GM12892 (cell line): Measurements from ENCODE around the gene ZNF473.

Experiments used
- POLR2A ChIP-seq: IDR thresholded peaks from 2 replicates; pipeline ENCODE4 v1.6.1; 2011; ENCODE audit warnings: low read depth, low read length, control low read depth
- POLR2AphosphoS5 ChIP-seq: IDR thresholded peaks from 2 replicates; pipeline ENCODE4 v1.6.1; 2011; ENCODE audit warnings: low read depth, low read length, control low read depth

DNA sequence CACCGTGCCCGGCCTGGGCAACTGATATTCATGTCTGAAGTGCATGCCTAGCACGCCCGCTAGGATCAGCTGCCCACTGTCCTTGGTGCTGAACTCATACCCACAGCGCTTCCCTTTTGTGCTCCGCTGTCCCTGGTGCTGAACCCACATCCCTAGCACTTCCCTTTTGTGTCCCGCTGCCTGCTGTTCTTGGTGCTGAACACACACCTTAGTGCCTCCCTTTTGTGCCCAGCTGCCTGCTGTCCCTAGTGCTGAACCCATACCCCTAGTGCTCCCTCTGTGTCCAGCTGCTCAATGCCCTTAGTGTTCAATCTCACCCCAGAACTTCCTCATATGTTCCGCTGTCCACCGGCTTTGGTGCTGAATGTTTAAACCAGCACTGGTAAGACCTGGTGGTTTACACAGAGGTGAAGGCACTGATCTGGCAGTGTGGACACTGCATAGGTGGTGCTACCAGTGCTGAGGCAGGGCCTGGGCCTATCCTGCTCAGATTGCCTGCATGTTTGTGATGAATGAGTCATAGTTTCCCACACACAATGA is 38.6 kb upstream of the ZNF473 start:
- TF ChIP-seq POLR2A: no peak
- no peak for TF ChIP-seq POLR2AphosphoS5
